Heart left ventricle (tissue), 16 donors: Measurements from ENCODE around the gene NOS1AP. TPM values are rescaled to one million over a fixed set of nuclear protein-coding genes. Genes with fewer than 3 reads are reported as not detected.

Experiments used
- ATAC-seq, 4 donors: fragments of 200-7000 bp; cut with Tn5 transposase; one replicate each; pipeline ENCODE4 v1.9.1; 2020 to 2022; ENCODE audit warnings: moderate library complexity in 4 of 4, mild to moderate bottlenecking in 3 of 4, moderate number of reproducible peaks in 1 of 4
- DNase-seq, 5 donors: peaks; one replicate each; pipeline ENCODE4 v3.0.0-alpha.2; 2020
- H3K27ac ChIP-seq, 12 donors: fragments of 200-600 bp; sonication (generic) in 4 of 12; one replicate each; pipeline versions ENCODE4 v1.5.0 to v1.8.0; 2016 to 2022; ENCODE audit warnings: mild to moderate bottlenecking in 2 of 12
- H3K27me3 ChIP-seq, 9 donors: fragments of 200-600 bp; sonication (generic) in 2 of 9; one replicate each; pipeline versions ENCODE4 v1.5.1 to v1.8.0; 2016 to 2022; ENCODE audit warnings: mild to moderate bottlenecking in 3 of 9
- H3K36me3 ChIP-seq, 9 donors: fragments of 200-600 bp; sonication (generic) in 2 of 9; one replicate each; pipeline versions ENCODE4 v1.5.0 to v1.8.0; 2018 to 2022; ENCODE audit warnings: mild to moderate bottlenecking in 2 of 9
- H3K4me1 ChIP-seq, 12 donors: fragments of 200-600 bp; sonication (generic) in 4 of 12; one replicate each; pipeline versions ENCODE4 v1.5.0 to v1.8.0; 2016 to 2022; ENCODE audit warnings: mild to moderate bottlenecking in 3 of 12
- H3K4me3 ChIP-seq, 12 donors: fragments of 200-600 bp; sonication (generic) in 4 of 12; one replicate each; pipeline versions ENCODE4 v1.5.0 to v1.8.0; 2017 to 2022; ENCODE audit warnings: mild to moderate bottlenecking in 9 of 12, moderate library complexity in 4 of 12
- H3K9me3 ChIP-seq, 12 donors: fragments of 200-600 bp; sonication (generic) in 4 of 12; one replicate each; pipeline versions ENCODE4 v1.5.0 to v1.8.0; 2016 to 2022; ENCODE audit warnings: mild to moderate bottlenecking in 1 of 12
- CTCF ChIP-seq, 12 donors: fragments of 200-600 bp; sonication (generic) in 4 of 12; IDR thresholded peaks; one replicate each; pipeline versions ENCODE4 v1.5.0 to v1.8.0; 2018 to 2022; ENCODE audit warnings: antibody characterized with exemption in 12 of 12, mild to moderate bottlenecking in 5 of 12
- POLR2A ChIP-seq, 2 donors: fragments of 450-650 bp; IDR thresholded peaks; one replicate each; pipeline ENCODE4 v1.6.1; 2017; ENCODE audit warnings: antibody characterized with exemption in 2 of 2, mild to moderate bottlenecking in 2 of 2, moderate library complexity in 2 of 2
- WGBS, 4 donors: extraction: QIAGEN DNeasy Blood & Tissue Kit in 2 of 4; methylation state at CpG; one replicate each; pipeline versions ENCODE4 v1.1.5 to v1.1.7; 2013 to 2018; 5-methylcytosine and 5-hydroxymethylcytosine counted together
- intact Hi-C, 10 donors: fragments of 100-400 bp; cut with DNase I; formaldehyde crosslinking; loops; one replicate each; pipeline versions ENCODE4 v1.11.1 to v1.14.2; 2022
- polyA plus RNA-seq, 2 donors: library from polyadenylated mRNA; stranded (reverse); fragments of 200-250 nt; gene quantifications; one replicate each; pipeline ENCODE4 v1.2.3, GENCODE V29; 2013
- total RNA-seq, 9 donors: library from RNA; depleted of rRNA in 2 of 9; stranded (reverse); fragments of >200 nt in 2 of 9; fragmentation: NEBNext Ultra II Directional in 3 of 9; extraction: Animal tissue kit (Norgen Biotek cat#: 25700) in 3 of 9; gene quantifications; one replicate each; pipeline versions ENCODE4 v1.1.0 to v1.2.4, GENCODE V29; 2016 to 2023
- donor health status: ischemic (EF 13 %, LVEDD 7.1; RV severe dilation, severe dysfunction).
- donor health status: healthy with polysubstance abuse.
- donor health status: DM: no; HTN: yes; CAD: no.
- donor health status: DM: no; HTN: no; CAD: no.
- donor health status: ischemic (EF 25% LVEDD 6.9; RV normal size, moderate dysfunction).
- donor health status: ischemic (EF 25% LVEDD 5.7; RV mildly dilated, moderate dysfunction).
- donor health status: healthy.
- donor health status: DM: yes; HTN: yes; CAD: no.
- donor health status: ischemic (EF 35%, LVEDD 5.7; RV mildly dilated, moderate dysfunction).
- donor health status: nonischemic (EF 11% LVEDD 7.7; RV severe dilation, severe dysfunction).
- donor health status: DM: yes; HTN: yes; CAD: no.
- donor health status: PGD.
- donor health status: ischemic (EF 29% LVEDD 5.4; RV normal size, mild dysfunction).
- donor health status: nonischemic (EF 23%, LVEDD 6.1; RV moderate dilation, normal function).

NOS1AP gene
- total and polyA plus RNA-seq, 11 donors: 1.1 to 6.4 (median 4.3) TPM

- intact Hi-C loops: no loop called here
- DNase-seq (no peak), ATAC-seq (no peak)
- H3K4me3 ChIP-seq: no peak overlapping the region
- H3K27ac ChIP-seq: no peak overlapping the region
- no peaks in the 10 kb centered on the region for H3K36me3 ChIP-seq
- H3K27me3 ChIP-seq: no peaks in the 10 kb centered on the region
- TF ChIP-seq POLR2A (IDR thresholded peaks at IDR 0.05) (no peak), CTCF (IDR thresholded peaks at IDR 0.05) (no peak)
- H3K4me1 ChIP-seq: no peaks in the 10 kb centered on the region
- H3K9me3 ChIP-seq: peaks cover 0 to 6% (median 0%) of the 10 kb centered on the region in 12 donors
These were observed 229.5 kb downstream of the NOS1AP start for GRCh38 chr1:162299018-162299417.

GRCh38 chr1:162300057-162300917 lies 230.8 kb downstream of the NOS1AP start:
- Histone ChIP-seq H3K9me3 (peaks cover 0 to 6% (median 0%) of the 10 kb centered on the region in 12 donors), H3K27ac (no peak overlapping the region), H3K4me1 (no peaks in the 10 kb centered on the region), H3K36me3 (no peaks in the 10 kb centered on the region), H3K4me3 (no peak overlapping the region), H3K27me3 (no peaks in the 10 kb centered on the region)
- WGBS, 4 donors: 77 to 79% (median 77%) methylated on average over 8 of the region's 8 CpGs
- ATAC-seq (no peak), DNase-seq (no peak)
- TF ChIP-seq POLR2A (IDR thresholded peaks at IDR 0.05) (no peak), CTCF (IDR thresholded peaks at IDR 0.05) (no peak)
- intact Hi-C loops: loop anchor here in 1 of 10 donors (5.0 kb wide), 1 partner anchor 52 kb away; no protein-coding TSS in a partner anchor

GRCh38 chr1:162301696-162302095 lies 232.2 kb downstream of the NOS1AP start:
- intact Hi-C loops: loop anchor here in 1 of 10 donors (5.0 kb wide), 1 partner anchor 51 kb away; no protein-coding TSS in a partner anchor
- Histone ChIP-seq H3K4me3 (no peak overlapping the region), H3K9me3 (peaks cover 0 to 6% (median 0%) of the 10 kb centered on the region in 12 donors), H3K27ac (no peak overlapping the region), H3K27me3 (no peaks in the 10 kb centered on the region), H3K36me3 (no peaks in the 10 kb centered on the region), H3K4me1 (no peaks in the 10 kb centered on the region)
- TF ChIP-seq CTCF (IDR thresholded peaks at IDR 0.05) (no peak), POLR2A (IDR thresholded peaks at IDR 0.05) (no peak)
- WGBS, 4 donors: 82 to 93% (median 84%) methylated on average over 4 of the region's 4 CpGs
- DNase-seq: no peak
- ATAC-seq: no peak

- no peaks in the 10 kb centered on the region for H3K36me3 ChIP-seq
- ATAC-seq (no peak), DNase-seq (no peak)
- H3K27ac ChIP-seq: no peak overlapping the region
- H3K4me3 ChIP-seq: no peak overlapping the region
- intact Hi-C loops: loop anchor here in 1 of 10 donors (5.0 kb wide), 1 partner anchor 50 kb away; no protein-coding TSS in a partner anchor
- no peaks in the 10 kb centered on the region for H3K27me3 ChIP-seq
- TF ChIP-seq CTCF (IDR thresholded peaks at IDR 0.05) (no peak), POLR2A (IDR thresholded peaks at IDR 0.05) (no peak)
- 91 to 95% (median 93%) methylated on average over 3 of the region's 3 CpGs for whole genome bisulfite sequencing, 4 donors
- H3K9me3 ChIP-seq: peaks cover 0 to 7% (median under 1%) of the 10 kb centered on the region in 12 donors
- H3K4me1 ChIP-seq: no peaks in the 10 kb centered on the region
These were observed 233.0 kb downstream of the NOS1AP start for GRCh38 chr1:162302306-162303003.
